NCI-H1694 (cell line): ENCODE results near the gene LRFN2.

Experiments
- DNase-seq: peaks from one replicate; lab custom pipeline; 2025; lab: John Stamatoyannopoulos, UW

LRFN2 gene

DNA sequence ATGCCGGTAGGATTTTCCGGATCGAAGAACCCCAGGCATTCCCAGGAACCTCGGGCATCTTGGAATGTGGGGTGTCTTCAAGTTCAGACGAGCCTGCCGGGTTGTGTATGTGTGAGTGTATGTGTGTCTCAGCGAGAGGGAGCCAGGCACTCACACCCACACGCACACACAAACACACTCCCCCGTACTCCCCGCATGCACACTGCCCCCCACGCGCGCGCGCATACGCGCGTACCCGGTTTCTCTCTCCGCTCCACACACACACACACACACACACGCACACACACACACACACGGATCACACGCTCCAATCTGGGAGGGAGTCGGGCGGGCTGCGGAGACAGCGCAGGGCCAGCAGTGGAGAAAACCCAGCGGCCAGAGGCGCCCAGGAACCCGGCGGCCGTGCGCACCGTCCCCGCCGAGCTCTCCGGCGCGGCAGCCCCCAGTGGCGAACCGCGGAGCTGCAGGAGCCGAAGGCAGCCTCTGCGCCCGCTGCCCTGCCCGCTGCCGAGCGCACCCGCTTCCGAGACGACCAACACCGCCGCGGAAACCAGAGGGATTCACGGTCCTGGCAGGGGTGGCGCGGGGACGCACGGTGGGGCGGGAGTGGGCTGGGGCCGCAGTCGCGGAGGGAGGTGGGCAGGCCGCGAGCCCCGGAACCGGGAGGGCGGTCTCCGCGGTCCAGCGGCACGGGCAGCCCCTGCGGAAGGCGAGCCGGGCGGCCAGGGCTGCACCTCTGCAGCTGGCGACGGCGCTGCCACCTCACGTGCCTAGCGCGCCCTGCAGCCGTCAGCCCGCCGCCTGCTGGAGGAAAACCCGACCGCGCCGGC, at the start of gene LRFN2:
Gene LRFN2, minus strand, starts transcription at position 125 of the 830 bp plus-strand sequence.
- peak; percentile 29 for DNase-seq

DNA sequence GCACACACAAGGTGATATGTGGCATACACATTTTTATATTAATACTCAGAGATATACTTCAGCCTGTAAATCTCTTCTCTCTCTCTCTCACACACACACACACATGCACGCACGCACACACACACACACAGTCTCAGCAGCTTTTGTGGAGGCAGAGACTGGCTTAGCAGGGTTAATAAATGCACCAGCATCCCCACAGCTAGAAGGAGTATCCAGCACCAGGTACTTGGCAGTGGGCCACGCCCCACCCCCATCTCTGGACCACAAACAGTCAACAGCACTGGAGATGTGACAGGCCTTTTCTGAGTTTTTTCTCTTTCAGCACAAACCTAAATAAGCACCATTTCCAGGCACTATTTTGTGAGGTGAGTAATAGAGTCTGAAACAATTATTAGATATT, 47.3 kb upstream of the LRFN2 start:
- DNase-seq: no peak

DNA sequence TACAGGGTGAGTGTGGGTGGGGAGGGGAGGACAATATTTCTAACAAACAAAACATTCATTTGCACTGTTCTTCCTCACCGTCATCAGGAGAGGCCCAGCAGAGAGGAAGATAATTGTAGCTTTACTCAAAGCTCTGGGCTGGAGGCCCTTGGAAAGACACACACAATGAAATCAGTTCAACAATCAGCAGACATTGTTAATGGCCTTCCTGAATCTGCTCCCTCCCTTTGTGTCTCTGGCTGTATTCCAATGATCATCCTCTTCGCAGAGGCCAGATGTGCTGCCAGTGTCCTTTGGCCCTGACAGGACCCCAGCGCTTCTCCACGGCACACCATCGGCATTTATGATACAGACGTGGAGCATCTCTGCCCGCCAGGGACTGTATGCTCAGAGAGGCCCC, 44.6 kb upstream of the LRFN2 start:
- DNase-seq: no peak

DNA sequence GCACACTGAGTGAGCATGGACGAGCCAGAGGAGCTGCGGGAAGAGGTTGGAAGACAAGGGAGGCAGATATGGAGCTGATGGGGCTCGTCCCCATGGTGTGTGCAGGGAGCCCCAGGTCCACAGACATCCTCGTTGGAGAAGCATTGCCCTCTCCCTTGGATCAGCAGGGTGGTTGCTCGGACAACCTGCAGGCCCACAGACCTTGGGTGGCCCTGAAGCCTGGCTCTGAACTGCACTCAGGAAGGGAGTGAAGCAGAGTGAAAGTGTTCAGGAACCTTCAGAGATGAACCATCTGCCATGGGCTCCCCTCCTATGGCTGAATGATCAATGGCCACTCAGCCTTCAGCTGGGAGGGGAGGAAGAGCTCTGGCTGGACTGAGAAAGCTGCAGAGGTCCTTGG, 43.3 kb upstream of the LRFN2 start:
- DNase-seq: no peak

DNA sequence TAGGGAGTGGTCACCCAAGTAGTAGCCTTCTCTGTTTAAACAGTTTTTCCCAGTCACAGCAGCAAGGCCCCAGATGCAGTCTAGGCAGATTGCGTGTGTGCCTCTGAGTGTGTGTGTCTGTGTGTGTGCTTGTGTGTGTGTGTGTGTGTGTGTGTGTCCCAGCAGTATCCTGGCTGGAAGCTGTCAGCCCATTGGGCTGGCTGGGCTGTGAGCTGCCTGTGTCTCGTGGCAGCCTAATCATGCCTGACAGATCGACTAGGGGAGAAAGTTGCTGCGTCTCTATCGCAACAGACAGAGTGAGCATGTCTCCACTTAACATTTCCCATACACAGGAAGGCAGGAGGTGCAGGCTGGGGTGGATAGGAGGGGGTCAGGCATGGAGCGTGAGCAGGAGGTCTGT, 42.9 kb upstream of the LRFN2 start:
- no peak for DNase-seq

DNA sequence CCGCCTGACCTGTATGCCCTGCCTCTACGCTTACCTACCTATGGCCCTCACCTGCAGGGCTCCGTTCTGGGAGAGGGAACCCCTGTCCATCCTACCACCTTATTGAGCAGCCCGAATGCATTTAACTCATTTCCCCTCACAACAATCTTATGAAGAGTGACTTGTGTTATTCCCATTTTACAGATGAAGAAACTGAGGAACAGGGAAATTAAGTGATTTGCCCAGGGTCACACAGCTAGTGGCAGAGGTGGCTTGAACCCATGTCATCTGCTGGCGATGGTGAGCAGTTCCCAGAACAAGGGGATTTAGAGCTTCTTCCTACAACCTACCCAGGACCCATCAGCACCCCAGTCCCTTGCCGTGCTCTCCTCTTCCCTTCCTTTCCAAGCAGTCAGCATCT, 42.3 kb upstream of the LRFN2 start:
- no peak for DNase-seq

DNA sequence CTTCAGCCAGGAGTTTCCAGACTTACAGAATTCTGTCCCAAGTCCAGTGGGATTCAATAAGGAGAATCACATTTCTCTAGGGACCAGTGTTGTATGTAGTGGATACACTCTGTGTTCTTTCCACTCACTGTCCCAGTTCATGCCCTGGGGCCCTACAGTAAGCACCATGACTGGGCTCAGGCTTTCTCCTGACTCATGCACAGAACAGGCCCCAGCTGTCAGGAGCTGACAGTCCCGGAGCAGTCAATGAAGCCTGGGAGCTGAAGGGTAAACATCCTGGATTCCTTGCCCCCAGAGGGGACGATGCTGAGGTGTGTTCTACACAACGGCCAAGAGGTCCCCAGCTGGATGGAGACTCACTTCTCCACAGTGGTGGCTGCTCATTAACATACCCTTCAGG, 40.2 kb upstream of the LRFN2 start:
- no peak for DNase-seq

DNA sequence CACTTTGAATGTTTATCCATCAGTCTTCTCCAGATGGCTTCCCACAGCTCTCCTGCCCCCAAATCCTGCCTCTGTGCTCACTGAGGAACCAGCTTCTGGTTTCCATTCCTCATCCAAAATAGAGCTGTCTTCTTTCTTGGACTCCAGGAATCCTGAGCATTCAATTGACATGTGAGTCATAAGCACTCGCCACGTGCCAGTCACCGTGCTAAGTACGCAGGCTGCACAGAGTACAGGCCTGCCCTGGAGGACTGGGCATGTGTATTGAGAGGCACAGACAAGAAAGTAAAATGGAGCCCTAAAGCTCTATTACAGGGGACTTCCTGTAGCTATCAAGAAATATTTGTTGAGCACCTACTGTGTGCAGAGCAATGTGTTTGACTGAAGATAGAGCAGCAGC, 39.7 kb upstream of the LRFN2 start:
- DNase-seq: no peak

DNA sequence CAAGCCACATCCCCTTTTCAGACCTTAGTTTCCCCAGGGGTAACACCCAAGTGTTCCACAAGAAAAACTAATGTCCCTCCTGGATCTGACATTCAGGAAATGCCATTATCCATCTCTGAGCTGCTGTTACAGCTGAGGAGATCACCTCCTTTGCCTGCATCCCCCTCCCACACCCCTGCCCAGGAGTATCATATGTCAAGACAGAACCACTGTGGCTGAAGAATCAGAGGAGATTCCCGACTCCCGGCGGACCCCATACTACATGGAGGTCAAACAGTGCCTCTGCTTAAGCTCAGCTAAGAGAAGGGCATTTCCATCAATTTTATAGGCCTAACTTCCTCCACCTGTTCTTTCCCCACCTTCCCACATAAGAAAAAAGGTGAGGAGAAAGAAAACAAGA, 36.8 kb upstream of the LRFN2 start:
- no peak for DNase-seq

DNA sequence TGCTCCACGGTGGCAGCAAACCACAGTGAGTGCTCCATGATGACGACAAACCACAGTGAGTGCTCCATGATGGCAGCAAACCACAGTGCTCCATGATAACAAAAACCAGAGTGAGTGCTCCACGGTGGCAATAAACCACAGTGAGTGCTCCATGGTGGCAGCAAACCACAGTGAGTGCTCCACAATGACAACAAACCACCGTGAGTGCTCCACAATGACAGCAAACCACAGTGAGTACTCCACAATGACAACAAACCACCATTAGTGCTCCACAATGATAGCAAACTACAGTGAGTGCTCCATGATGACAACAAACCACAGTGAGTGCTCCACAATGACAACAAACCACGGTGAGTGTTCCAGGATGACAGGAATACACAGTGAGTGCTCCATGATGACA, 36.0 kb upstream of the LRFN2 start:
- DNase-seq: no peak

DNA sequence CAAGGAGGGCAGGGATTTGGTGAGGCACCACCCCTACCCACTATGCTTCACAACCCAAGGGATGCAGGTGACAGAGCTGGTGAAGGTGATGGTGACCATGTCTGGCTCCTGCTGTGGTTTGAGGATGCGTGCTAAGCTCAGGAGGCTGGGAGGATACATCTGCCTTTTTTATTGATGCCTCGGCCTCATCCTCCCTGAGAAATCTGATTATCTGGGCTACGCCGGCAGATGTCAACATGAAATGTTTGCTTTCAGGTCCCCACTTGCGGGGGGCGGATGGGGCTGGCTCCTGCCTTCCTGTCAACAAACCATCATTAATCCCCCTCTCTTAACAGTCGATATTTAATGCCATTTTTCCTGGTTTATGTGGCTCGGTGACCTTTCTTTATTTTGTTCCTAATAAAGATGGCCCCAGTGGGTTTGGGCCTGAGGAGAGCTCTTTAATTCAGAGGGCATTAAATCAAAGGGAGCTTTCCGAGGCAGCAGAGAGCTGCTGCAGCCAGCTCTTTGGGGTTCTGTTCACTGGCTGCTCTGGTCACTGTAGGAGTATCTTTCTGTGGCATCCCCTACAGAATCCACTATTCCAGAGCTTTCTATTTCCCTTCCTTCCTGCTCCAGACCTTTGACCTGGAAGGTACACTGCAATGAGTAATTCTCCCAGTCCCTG, 33.5 kb upstream of the LRFN2 start:
- no peak for DNase-seq

DNA sequence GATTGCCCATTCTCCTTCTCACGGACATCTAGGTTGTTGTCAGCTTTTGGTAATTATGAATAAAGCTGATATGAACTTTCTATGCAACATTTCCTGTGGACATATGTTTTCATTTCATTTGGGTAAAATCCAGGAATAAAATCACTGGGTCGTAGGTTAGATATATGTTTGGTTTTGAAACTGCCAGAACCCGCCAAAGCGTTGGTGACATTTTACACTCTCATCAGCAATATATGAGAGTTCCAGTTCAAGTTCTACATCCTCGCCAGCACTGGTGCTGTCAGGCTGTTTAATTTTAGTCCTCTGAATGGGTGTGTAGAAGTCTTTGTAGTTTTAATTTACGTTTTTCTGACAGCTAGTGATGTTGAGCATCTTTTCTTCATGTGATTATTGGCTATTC, 27.5 kb upstream of the LRFN2 start:
- no peak for DNase-seq

DNA sequence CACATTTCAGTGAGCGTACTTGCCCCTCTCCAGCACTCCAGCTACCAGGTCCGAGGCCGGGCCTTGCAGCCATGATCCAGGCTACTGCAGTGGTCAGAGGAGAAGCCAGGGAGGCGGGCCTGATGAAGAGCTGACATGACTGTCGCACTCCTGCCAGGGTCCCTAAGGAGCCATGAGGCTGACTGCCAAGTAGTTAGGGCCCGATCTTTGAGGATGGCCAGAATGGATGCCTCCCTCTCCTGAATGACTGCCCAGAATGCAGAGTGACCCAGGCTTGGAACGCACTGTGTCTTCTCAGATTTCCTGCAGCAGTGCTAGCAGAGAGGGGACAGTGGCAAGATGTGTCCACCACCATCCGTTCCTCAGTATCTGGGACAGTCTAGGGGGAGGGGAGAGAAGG, 24.7 kb upstream of the LRFN2 start:
- no peak for DNase-seq

DNA sequence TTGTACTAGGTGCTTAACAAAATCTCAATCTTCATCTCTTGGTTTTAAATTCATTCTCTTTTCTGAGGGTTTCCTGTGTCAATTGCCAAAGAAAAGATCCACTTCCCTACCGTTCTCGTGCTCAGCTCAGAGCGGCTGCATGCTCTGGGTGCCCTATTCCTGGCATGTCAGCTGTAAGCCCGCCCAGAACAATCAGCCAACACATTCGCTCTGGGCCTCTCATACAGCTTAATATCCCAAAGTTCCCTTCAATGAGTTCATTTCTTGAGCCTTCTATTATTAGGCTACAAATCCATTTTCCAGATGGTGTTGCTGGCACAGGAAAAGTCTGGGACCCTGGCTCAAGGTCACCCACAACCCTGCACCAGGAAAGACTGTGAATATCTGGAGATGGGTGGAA, 24.3 kb upstream of the LRFN2 start:
- no peak for DNase-seq

DNA sequence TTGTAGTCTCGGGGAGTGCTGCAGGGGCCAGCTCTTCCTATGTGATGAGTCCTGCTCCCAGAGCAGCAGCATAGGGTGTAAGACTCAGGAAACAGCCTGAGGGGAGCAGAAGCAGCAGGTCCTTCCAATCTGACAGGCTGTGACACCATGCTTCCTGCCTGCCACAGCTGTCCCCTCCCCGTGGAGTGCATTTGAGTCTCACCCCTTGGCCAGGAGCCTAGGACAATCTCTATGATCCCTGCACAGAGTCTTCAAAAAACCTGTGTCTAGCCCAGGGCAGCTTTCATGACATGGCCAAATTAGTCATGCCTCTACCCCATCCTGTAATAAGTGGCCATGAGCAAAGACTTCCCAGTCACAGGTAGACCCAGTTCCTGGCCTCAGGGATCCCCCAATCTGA, 23.1 kb upstream of the LRFN2 start:
- no peak for DNase-seq

DNA sequence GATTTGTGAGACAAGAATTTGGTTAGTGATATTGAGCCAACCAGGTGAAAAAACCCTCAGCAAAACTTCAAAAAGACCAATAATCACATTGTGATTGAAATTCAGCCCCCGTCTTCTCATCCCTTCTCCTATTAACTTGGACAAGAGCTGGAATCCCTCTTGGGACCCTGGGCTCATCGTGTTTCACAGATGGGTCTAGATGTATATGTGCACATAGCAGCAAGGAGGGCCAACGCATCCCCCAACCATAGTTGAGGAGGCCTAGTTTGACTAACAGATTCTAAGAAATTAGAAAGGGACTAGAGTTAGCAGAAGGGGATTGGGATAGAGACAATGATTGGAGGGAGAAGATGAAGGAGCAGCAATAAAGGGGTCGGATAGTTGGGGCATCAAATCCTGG, 19.8 kb upstream of the LRFN2 start:
- no peak for DNase-seq

DNA sequence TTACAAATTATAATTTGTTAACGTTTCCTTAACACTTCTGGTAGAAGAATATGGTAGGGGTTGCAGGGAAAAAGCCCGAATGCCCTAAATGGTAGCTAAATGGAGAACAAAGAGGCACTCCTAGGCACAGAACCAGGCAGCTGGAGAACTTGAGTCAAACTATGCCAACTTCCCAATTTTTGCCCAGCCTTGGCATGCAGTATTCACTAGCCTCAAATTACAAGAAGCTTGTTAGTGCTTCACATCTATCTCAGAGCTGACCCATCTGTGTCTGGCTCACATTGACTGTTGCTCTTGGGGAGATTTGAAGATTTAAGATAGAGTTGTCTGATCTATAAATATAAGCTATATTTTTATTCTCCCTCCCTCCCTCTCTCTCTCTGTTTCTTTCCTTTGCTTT, 19.4 kb upstream of the LRFN2 start:
- DNase-seq: no peak

DNA sequence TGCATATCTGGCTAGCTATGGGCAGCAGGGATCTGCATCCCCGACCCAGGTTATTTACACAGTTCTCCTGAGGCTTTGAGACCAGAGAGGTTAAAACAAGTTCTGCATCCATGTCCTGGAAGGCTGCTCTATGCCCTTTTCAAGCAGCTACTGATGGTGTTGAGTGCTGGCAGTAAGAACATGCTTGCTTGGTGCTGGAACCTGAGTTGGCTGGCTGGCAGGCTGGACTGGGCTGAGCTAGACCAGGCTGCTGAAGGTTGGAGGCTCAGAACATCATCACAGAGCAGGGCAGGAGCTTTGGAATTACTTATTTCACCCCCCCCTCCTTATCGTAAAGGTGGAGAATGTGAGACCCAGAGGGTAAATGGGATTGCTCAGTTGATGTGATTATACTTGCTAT, 16.9 kb upstream of the LRFN2 start:
- no peak for DNase-seq

DNA sequence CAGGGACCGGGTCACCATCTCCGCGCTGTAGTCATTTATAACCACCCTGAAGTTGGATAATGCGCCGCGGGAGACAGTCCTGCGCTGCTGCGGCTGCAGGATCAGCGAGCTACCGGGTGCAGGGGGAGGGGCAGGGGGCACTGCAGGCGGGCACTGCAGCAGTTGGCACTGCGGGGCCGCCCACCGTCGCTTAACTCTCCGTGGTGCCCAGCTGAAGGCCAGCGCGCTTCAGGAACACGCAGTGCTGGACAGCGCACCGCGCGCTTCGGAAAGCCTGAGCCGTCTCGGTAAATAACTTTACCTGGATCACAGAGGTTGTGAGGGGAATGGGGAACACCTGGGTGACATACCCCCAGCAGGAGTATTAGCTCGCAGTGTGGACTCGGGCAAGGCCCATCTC, 12.4 kb upstream of the LRFN2 start:
- DNase-seq: no peak

DNA sequence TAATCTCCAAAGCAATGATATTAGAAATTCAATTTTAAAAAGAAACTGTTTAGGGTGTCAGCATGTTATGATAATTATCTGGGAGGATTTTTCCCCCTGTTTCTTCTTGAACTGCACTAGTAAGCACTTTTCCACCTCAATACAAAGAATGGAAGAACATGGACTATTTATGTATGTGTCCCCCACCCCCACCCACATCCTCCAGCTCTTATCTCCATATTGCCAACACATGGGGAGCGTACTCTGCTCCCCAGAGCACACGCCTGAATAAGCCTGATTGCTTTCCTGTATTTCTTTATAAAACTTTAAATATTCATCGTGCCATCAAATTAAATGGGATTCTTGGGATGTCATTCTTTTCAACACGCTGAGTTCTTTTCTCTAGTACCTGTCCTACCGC, 11.4 kb upstream of the LRFN2 start:
- DNase-seq: no peak

DNA sequence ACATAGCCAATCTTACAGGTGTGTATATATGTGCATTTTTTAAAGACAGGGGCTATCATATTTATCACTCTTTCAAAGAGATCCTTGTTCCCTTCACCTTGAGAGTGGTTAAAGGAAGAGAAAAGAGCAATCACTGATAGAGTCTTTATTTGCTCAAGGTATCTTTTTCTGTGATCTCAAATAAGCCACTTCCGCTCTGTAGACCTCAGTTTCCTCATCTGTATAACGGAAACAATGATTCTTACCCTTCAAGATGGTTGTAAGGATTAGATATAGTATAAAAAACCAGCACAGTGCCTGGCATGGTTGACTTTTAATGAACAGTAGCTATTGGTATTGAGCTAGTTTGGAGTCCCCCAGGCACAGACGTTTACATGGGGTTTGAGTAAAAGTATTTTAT, 10.1 kb upstream of the LRFN2 start:
- DNase-seq: no peak

DNA sequence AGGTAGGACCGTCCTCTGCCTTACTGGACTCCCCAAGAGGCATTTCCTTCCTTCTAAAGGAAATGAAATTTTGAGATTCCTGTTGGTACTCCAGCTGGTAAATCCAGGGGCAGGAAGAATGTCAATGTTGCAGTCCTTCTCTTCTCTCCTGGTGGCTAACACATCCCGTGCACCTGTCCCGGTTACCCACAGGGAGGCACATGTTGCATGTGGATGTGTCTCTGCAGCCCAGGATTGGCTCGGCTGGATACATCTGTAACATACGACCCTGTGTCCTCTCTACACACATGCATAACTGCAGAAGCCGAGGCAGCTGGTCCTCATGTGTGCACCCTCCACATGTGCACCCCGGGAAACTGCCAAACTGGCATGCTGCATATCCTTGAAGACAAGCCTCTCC, 1.3 kb upstream of the LRFN2 start:
- DNase-seq: no peak

DNA sequence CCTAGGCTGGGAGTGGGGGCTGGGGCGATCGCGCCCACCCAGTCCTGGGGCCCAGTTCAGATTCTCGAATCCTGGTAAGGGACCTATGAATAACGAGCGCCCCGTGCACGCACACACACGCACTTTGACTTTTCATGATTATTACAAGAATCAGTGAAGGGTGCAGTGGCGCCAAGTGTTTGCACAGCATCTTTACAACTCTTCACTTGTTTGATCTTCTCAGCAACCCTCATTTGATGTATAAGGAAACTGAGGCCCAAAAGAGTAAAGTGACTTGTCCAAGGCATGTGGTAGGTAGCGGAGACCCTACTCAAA, 863 bp upstream of the LRFN2 start:
- no peak for DNase-seq
